Endothelial cell of umbilical vein (primary cell): ENCODE data around the gene RASAL2. TPM values are rescaled to one million over a fixed set of nuclear protein-coding genes. Genes with fewer than 3 reads are reported as not detected.

Source experiments
- BruUV-seq: library from RNA; stranded (reverse); fragments of 400-500 nt; replicated peaks from 2 replicates; lab custom pipeline; 2021; lab: Mats Ljungman, UMichigan
- CTCF ChIA-PET: fragments of 300-600, 350-600 bp; sonication (Branson Sonifier 250); formaldehyde crosslinking; loops from one replicate; lab custom pipeline; 2021; ENCODE audit warnings: antibody characterized with exemption, inconsistent platforms; lab: Charles Lee
- POLR2A ChIA-PET: fragments of 300-600, 350-600 bp; sonication (Branson Sonifier 250); formaldehyde crosslinking; loops from one replicate; lab custom pipeline; 2021; ENCODE audit warnings: antibody characterized with exemption, inconsistent platforms; lab: Charles Lee
- DNase-seq: peaks from one replicate; pipeline ENCODE4 v3.0.0-alpha.2; 2011; ENCODE audit warnings: low read depth, low spot score
- FAIRE-seq: peaks from 2 replicates; lab custom pipeline; 2011; peaks lifted over from hg19 to GRCh38; lab: Jason Lieb, UNC
- H2AFZ ChIP-seq: 2 replicates; pipeline ENCODE4 v1.6.0; 2012; ENCODE audit warnings: low read depth, low read length, control low read depth, inconsistent platforms
- H3K27ac ChIP-seq: 2 replicates; pipeline ENCODE4 v1.5.1; 2011; ENCODE audit warnings: low read depth, mild to moderate bottlenecking, control low read depth, low read length, moderate library complexity; ENCODE audit not compliant: insufficient read depth
- H3K27me3 ChIP-seq, 2 experiments: 2 replicates each; pipeline versions ENCODE4 v1.6.0 to v1.6.1; 2011; ENCODE audit warnings: low read length in 2 of 2, mixed read lengths in 1 of 2; ENCODE audit not compliant: control insufficient read depth in 2 of 2, insufficient read depth in 2 of 2
- H3K36me3 ChIP-seq, 2 experiments: 2 replicates in 1 of 2; 3 replicates in 1 of 2; pipeline ENCODE4 v1.5.1; 2011; ENCODE audit warnings: low read length in 2 of 2, mild to moderate bottlenecking in 1 of 2, moderate library complexity in 1 of 2; ENCODE audit not compliant: control insufficient read depth in 2 of 2, insufficient read depth in 2 of 2; ENCODE audit errors: extremely low read depth in 1 of 2
- H3K4me1 ChIP-seq: 3 replicates; pipeline ENCODE4 v1.5.1; 2011; ENCODE audit warnings: mild to moderate bottlenecking, low read length; ENCODE audit not compliant: control insufficient read depth, insufficient read depth; ENCODE audit errors: extremely low read depth
- H3K4me2 ChIP-seq: 2 replicates; pipeline ENCODE4 v1.6.1; 2011; ENCODE audit warnings: low read length, control low read depth, mixed read lengths; ENCODE audit not compliant: insufficient read depth
- H3K4me3 ChIP-seq, 3 experiments: fragments of 200-600 bp in 1 of 3; sonication (generic), shearing (Covaris generic) in 1 of 3; replicated peaks in 1 of 3; 2 replicates each; pipeline ENCODE4 v1.5.1; 2011 to 2016; ENCODE audit warnings: control low read depth in 3 of 3, low read length in 3 of 3, mild to moderate bottlenecking in 2 of 3, inconsistent platforms in 1 of 3, low read depth in 1 of 3, moderate library complexity in 1 of 3; ENCODE audit not compliant: insufficient read depth in 1 of 3
- H3K79me2 ChIP-seq: 2 replicates; pipeline ENCODE4 v1.6.0; 2012; ENCODE audit warnings: low read length, inconsistent platforms; ENCODE audit not compliant: control insufficient read depth, insufficient read depth
- H3K9ac ChIP-seq: replicated peaks from 2 replicates; pipeline ENCODE3; 2011; ENCODE audit warnings: low read length, control low read depth; ENCODE audit not compliant: insufficient read depth; ENCODE audit errors: extremely low read depth
- H3K9me1 ChIP-seq: replicated peaks from 3 replicates; pipeline ENCODE4 v1.6.0; 2011; ENCODE audit warnings: mild to moderate bottlenecking, low read length; ENCODE audit not compliant: control insufficient read depth, insufficient read depth; ENCODE audit errors: extremely low read depth
- H3K9me3 ChIP-seq: replicated peaks from 2 replicates; pipeline ENCODE4 v1.5.1; 2012; ENCODE audit warnings: low read length, inconsistent platforms; ENCODE audit not compliant: control insufficient read depth, insufficient read depth
- H4K20me1 ChIP-seq: replicated peaks from 2 replicates; pipeline ENCODE3; 2011; ENCODE audit warnings: mild to moderate bottlenecking, low read length; ENCODE audit not compliant: control insufficient read depth, insufficient read depth; ENCODE audit errors: extremely low read depth
- CTCF ChIP-seq, 2 donors: IDR thresholded peaks; 1 replicate in 1 of 2; 2 replicates in 1 of 2; pipeline ENCODE4 v1.5.1; 2011; ENCODE audit warnings: low read length in 2 of 2, mild to moderate bottlenecking in 2 of 2, moderate library complexity in 2 of 2, control low read depth in 1 of 2, inconsistent platforms in 1 of 2, low read depth in 1 of 2; ENCODE audit not compliant: insufficient read depth in 1 of 2; ENCODE audit errors: extremely low read depth in 1 of 2
- EZH2 ChIP-seq: IDR thresholded peaks from 2 replicates; pipeline ENCODE4 v1.6.1; 2012; ENCODE audit warnings: borderline replicate concordance, low read depth, mild to moderate bottlenecking, moderate library complexity, low read length, inconsistent platforms; ENCODE audit not compliant: severe bottlenecking
- FOS ChIP-seq: IDR thresholded peaks from 2 replicates; pipeline ENCODE4 v1.6.1; 2011; ENCODE audit warnings: mild to moderate bottlenecking, low read length, moderate library complexity, borderline replicate concordance; ENCODE audit not compliant: insufficient read depth
- GATA2 ChIP-seq: IDR thresholded peaks from 2 replicates; pipeline ENCODE4 v1.7.0; 2011; ENCODE audit warnings: low read depth, mild to moderate bottlenecking, moderate library complexity, mixed read lengths, low read length; ENCODE audit not compliant: insufficient read length, insufficient read depth
- JUN ChIP-seq: IDR thresholded peaks from 2 replicates; pipeline ENCODE4 v1.6.1; 2011; ENCODE audit warnings: borderline replicate concordance, low read depth; ENCODE audit not compliant: insufficient read length, insufficient read depth
- MAX ChIP-seq: IDR thresholded peaks from 2 replicates; pipeline ENCODE4 v1.6.1; 2011; ENCODE audit not compliant: insufficient read depth, insufficient read length
- MYC ChIP-seq: IDR thresholded peaks from one replicate; pipeline ENCODE4 v1.6.1; 2011; ENCODE audit warnings: mild to moderate bottlenecking, low read depth, low read length
- POLR2A ChIP-seq: IDR thresholded peaks from 2 replicates; pipeline ENCODE4 v1.6.1; 2012; ENCODE audit warnings: low read depth, mild to moderate bottlenecking, control low read depth, low read length
- POLR2AphosphoS5 ChIP-seq: IDR thresholded peaks from 2 replicates; pipeline ENCODE4 v1.6.1; 2012; ENCODE audit warnings: low read depth, mild to moderate bottlenecking, control low read depth, low read length, moderate library complexity; ENCODE audit not compliant: insufficient read depth
- dilution Hi-C: fragments of 300-500 bp; cut with MboI; formaldehyde crosslinking; loops from one replicate; pipeline ENCODE4 v1.15.0; 2019; ENCODE audit warnings: low sequenced_read_pairs; ENCODE audit not compliant: extremely low pct_ligation_motif_present
- intact Hi-C: fragments of 100-400 bp; cut with micrococcal nuclease; formaldehyde crosslinking; loops from one replicate; pipeline ENCODE4 v1.10.0; 2022
- polyA plus RNA-seq, 4 experiments: library from polyadenylated mRNA; depleted of rRNA in 3 of 4; stranded (reverse) in 3 of 4; unstranded in 1 of 4; fragments of >200 nt; gene quantifications; 2 replicates each; pipeline versions ENCODE4 v1.2.1 to v1.2.3, GENCODE V29; 2011 to 2012; ENCODE audit warnings: missing spikeins in 1 of 4
- total RNA-seq: library from RNA; stranded (reverse); gene quantifications from 2 replicates; pipeline ENCODE4 v1.2.3, GENCODE V29; 2021

RASAL2 gene
- total and polyA plus RNA-seq, 2 donors (not counting 3 experiments of a cell fraction or from before 2014, with no cell fraction given), result 12.5 to 15.5 TPM

DNA sequence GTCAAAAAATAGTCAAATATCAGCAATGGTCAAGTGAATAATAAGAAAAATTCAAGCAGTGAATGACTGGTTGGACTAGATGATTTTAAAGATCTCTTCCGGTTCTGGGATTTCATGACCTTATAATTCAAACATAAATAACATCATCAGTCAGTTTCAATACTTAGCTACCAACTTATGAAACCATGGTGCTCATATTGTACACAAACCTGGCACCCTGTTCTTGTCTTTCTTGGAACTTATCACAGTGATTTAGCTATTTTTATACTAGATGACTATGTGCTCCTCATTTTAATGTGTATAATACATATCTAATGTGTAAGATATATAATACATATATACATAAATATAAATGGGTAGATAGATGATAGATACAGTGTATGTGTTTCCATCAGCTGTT lies 245.9 kb downstream of the RASAL2 start:
- Histone ChIP-seq H2AFZ (no peak overlapping the region), H3K9me3 (no peaks in the 10 kb centered on the region), H4K20me1 (no peaks in the 10 kb centered on the region), H3K27ac (no peak overlapping the region), H3K4me2 (no peak overlapping the region), H3K79me2 (no peaks in the 10 kb centered on the region), H3K27me3 (no peaks in the 10 kb centered on the region), H3K4me3 (no peak overlapping the region), H3K4me1 (peaks cover 23% of the 10 kb centered on the region), H3K36me3 (no peaks in the 10 kb centered on the region), H3K9me1 (no peaks in the 10 kb centered on the region), H3K9ac (no peak overlapping the region)
- FAIRE-seq (no peak), DNase-seq (no peak)
- ChIA-PET POLR2A (no interaction called here), CTCF (interaction anchor here (0.7 to 1.8 kb wide), 6 partner anchors 10 to 162 kb away, joined by 3 to 13 read pairs (median 4); no protein-coding TSS in a partner anchor)
- dilution Hi-C loops, result no loop called here
- BruUV-seq, result no TSS peak
- no peak for TF ChIP-seq EZH2
- no peak for TF ChIP-seq FOS
- no peak for TF ChIP-seq POLR2A
- no peak for TF ChIP-seq MYC
- TF ChIP-seq MAX, result no peak
- no peak for TF ChIP-seq CTCF (IDR thresholded peaks at IDR 0.05; ENCODE audit: extremely low read depth in 1 of 2, insufficient read depth in 1 of 2, low read depth in 1 of 2, low read length in 2 of 2)
- TF ChIP-seq POLR2AphosphoS5, result no peak
- no peak for TF ChIP-seq JUN
- no peak for TF ChIP-seq GATA2
- intact Hi-C loops, result loop anchor here (2.0 kb wide), 2 partner anchors 69 to 77 kb away; no protein-coding TSS in a partner anchor
